HAP-1 (cell line): ENCODE measurements around the gene PITPNC1.
"Not testable (repeated sequence)": the region's sequence is repeated elsewhere in the genome, so short reads cannot be mapped to it uniquely, and the experiment has no call there.

Source experiments
- DNase-seq, 2 experiments: peaks; one replicate each; pipeline ENCODE4 v3.0.0-alpha.2; 2016 to 2020; ENCODE audit warnings: low spot score in 2 of 2
- H3K27me3 ChIP-seq: fragments of 250-450 bp; sonication (Bioruptor Pico); 2 replicates; pipeline ENCODE4 v1.5.1; 2020; ENCODE audit warnings: low read depth, mild to moderate bottlenecking, moderate library complexity
- H3K36me3 ChIP-seq: fragments of 250-450 bp; sonication (Bioruptor Pico); replicated peaks from 2 replicates; pipeline ENCODE4 v1.5.1; 2020; ENCODE audit warnings: mild to moderate bottlenecking
- H3K4me1 ChIP-seq: fragments of 250-450 bp; sonication (Bioruptor Pico); 2 replicates; pipeline ENCODE4 v1.5.1; 2020; ENCODE audit warnings: mild to moderate bottlenecking
- H3K4me3 ChIP-seq: fragments of 250-450 bp; sonication (Bioruptor Pico); 2 replicates; pipeline ENCODE4 v1.5.1; 2020; ENCODE audit warnings: mild to moderate bottlenecking, moderate library complexity
- H3K9me3 ChIP-seq: fragments of 250-450 bp; sonication (Bioruptor Pico); 2 replicates; pipeline ENCODE4 v1.5.1; 2020; ENCODE audit warnings: mild to moderate bottlenecking, moderate library complexity
- in situ Hi-C: fragments of 300-500 bp; cut with MboI; formaldehyde crosslinking; loops from 3 replicates; pipeline ENCODE4 v1.14.3; 2020; ENCODE audit warnings: low sequenced_read_pairs, inconsistent platforms, mixed read lengths

Gene PITPNC1

GRCh38 chr17:67700725-67701119 is 323.6 kb downstream of the PITPNC1 start:
- H3K27me3 ChIP-seq, result no peaks in the 10 kb centered on the region
- H3K4me3 ChIP-seq, result no peak overlapping the region
- H3K9me3 ChIP-seq, result no peaks in the 10 kb centered on the region
- no peaks in the 10 kb centered on the region for H3K36me3 ChIP-seq
- DNase-seq, result no peak
- peaks cover 28% of the 10 kb centered on the region for H3K4me1 ChIP-seq
- in situ Hi-C loops, result no loop called here

GRCh38 chr17:67702861-67703260 is 325.8 kb downstream of the PITPNC1 start:
- peaks cover 24% of the 10 kb centered on the region for H3K4me1 ChIP-seq
- H3K27me3 ChIP-seq, DNase-seq, H3K9me3 ChIP-seq, in situ Hi-C loops, H3K4me3 ChIP-seq, H3K36me3 ChIP-seq: not testable (repeated sequence)

- Histone ChIP-seq H3K27me3 (no peaks in the 10 kb centered on the region), H3K4me3 (no peak overlapping the region), H3K36me3 (no peaks in the 10 kb centered on the region), H3K4me1 (peaks cover 32% of the 10 kb centered on the region), H3K9me3 (no peaks in the 10 kb centered on the region)
- in situ Hi-C loops, result no loop called here
- DNase-seq, result peak; percentile 64 to 98
These were observed 330.4 kb downstream of the PITPNC1 start for GRCh38 chr17:67707442-67707841.

- in situ Hi-C loops, result no loop called here
- Histone ChIP-seq H3K4me3 (no peak overlapping the region), H3K4me1 (peaks cover 32% of the 10 kb centered on the region), H3K9me3 (no peaks in the 10 kb centered on the region), H3K27me3 (no peaks in the 10 kb centered on the region), H3K36me3 (no peaks in the 10 kb centered on the region)
- DNase-seq, result no peak
These were observed 331.3 kb downstream of the PITPNC1 start for GRCh38 chr17:67708378-67708777.

DNA sequence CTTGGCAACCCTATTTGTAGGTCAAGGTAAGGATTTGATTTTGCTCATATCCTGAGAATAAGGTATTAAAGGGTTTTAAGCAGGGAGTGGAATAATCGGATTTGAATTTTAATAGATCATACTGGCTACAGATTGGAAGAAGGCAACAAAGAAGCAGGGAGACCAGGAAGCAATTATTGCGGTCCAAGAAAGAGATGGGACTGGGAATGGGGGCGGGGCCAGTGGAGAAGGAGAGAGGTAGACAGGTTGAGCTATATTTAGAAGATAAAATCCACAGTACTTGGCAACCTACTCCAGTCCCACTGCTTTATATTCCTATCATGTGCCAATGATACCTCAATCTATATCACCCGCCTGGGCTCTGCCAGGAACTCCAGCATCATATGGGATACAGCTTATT is 334.8 kb downstream of the PITPNC1 start:
- H3K4me1 ChIP-seq, result peaks cover 29% of the 10 kb centered on the region
- no peaks in the 10 kb centered on the region for H3K27me3 ChIP-seq
- in situ Hi-C loops, result no loop called here
- H3K36me3 ChIP-seq, result no peaks in the 10 kb centered on the region
- no peak overlapping the region for H3K4me3 ChIP-seq
- H3K9me3 ChIP-seq, result no peaks in the 10 kb centered on the region
- DNase-seq, result peak in 1 of 2 experiments; percentile 36

GRCh38 chr17:67712375-67712774 is 335.3 kb downstream of the PITPNC1 start:
- in situ Hi-C loops, result no loop called here

GRCh38 chr17:67713169-67713568 is 336.1 kb downstream of the PITPNC1 start:
- peaks cover 23% of the 10 kb centered on the region for H3K4me1 ChIP-seq
- in situ Hi-C loops, result no loop called here
- no peak for DNase-seq
- H3K36me3 ChIP-seq, result no peaks in the 10 kb centered on the region
- no peak overlapping the region for H3K4me3 ChIP-seq
- no peaks in the 10 kb centered on the region for H3K9me3 ChIP-seq
- no peaks in the 10 kb centered on the region for H3K27me3 ChIP-seq

More at GRCh38 chr17:67712375-67712774, 335.3 kb downstream of the PITPNC1 start:
- Histone ChIP-seq H3K4me3 (no peak overlapping the region), H3K36me3 (no peaks in the 10 kb centered on the region), H3K9me3 (no peaks in the 10 kb centered on the region), H3K27me3 (no peaks in the 10 kb centered on the region), H3K4me1 (peaks cover 30% of the 10 kb centered on the region)
- DNase-seq, result no peak

- Histone ChIP-seq H3K27me3 (no peaks in the 10 kb centered on the region), H3K4me3 (no peak overlapping the region), H3K36me3 (peaks cover 12% of the 10 kb centered on the region), H3K4me1 (peaks cover 16% of the 10 kb centered on the region), H3K9me3 (no peaks in the 10 kb centered on the region)
- in situ Hi-C loops, result no loop called here
- DNase-seq, result no peak
These were observed 339.3 kb downstream of the PITPNC1 start for GRCh38 chr17:67716405-67716798.

GRCh38 chr17:67717192-67717623 is 340.1 kb downstream of the PITPNC1 start:
- in situ Hi-C loops, result no loop called here
- no peak for DNase-seq

GRCh38 chr17:67717624-67718324 is 340.7 kb downstream of the PITPNC1 start, which contains the start of gene NOL11:
TSS of gene NOL11 (plus strand) at chr17:67717936. CDS start at chr17:67717948, 12 bp downstream.
- in situ Hi-C loops, result no loop called here
- peaks cover 8% of the 10 kb centered on the region for H3K4me1 ChIP-seq
- H3K36me3 ChIP-seq, result peaks cover 25% of the 10 kb centered on the region
- H3K9me3 ChIP-seq, result no peaks in the 10 kb centered on the region
- DNase-seq, result peak; percentile 90 to 99
- peak within 1 kb of the TSS; percentile 91 for H3K4me3 ChIP-seq
- H3K27me3 ChIP-seq, result no peaks in the 10 kb centered on the region

More at GRCh38 chr17:67717192-67717623, 340.1 kb downstream of the PITPNC1 start:
- H3K4me3 ChIP-seq, result peak overlapping the region; percentile 91
- H3K36me3 ChIP-seq, result peaks cover 20% of the 10 kb centered on the region
- no peaks in the 10 kb centered on the region for H3K27me3 ChIP-seq
- no peaks in the 10 kb centered on the region for H3K9me3 ChIP-seq
- peaks cover 10% of the 10 kb centered on the region for H3K4me1 ChIP-seq

- peak overlapping the region; percentile 91 for H3K4me3 ChIP-seq
- peaks cover 8% of the 10 kb centered on the region for H3K4me1 ChIP-seq
- no peaks in the 10 kb centered on the region for H3K9me3 ChIP-seq
- in situ Hi-C loops, result no loop called here
- DNase-seq, result peak; percentile 49 to 56
- H3K36me3 ChIP-seq, result peaks cover 30% of the 10 kb centered on the region
- H3K27me3 ChIP-seq, result no peaks in the 10 kb centered on the region
These were observed 341.4 kb downstream of the PITPNC1 start for GRCh38 chr17:67718325-67718941.

- no peak for DNase-seq
- Histone ChIP-seq H3K36me3 (peaks cover 95% of the 10 kb centered on the region), H3K4me1 (no peaks in the 10 kb centered on the region), H3K9me3 (0 out of 2 replicates have a peak, but pooled peaks cover 4% of the 10 kb centered on the region), H3K4me3 (no peak overlapping the region), H3K27me3 (no peaks in the 10 kb centered on the region)
- in situ Hi-C loops, result no loop called here
These were observed 348.3 kb downstream of the PITPNC1 start for GRCh38 chr17:67725373-67725791.

DNA sequence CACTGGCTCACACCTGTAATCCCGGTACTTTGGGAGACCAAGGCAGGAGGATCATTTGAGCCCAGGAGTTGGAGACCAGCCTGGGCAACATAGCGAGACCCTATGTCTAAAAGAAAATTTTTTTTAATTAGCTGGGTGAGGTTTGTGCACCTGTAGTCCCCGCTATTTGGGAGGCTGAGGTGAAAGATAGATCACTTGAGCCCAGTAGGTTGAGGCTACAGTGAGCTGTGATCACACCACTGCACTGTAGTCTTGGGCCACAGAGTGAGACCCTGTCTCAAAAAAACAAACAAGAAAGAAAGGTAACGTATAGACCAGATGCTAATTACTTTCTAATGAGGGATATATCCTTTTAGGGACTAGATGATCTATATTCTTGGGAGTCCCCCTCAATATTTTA is 348.7 kb downstream of the PITPNC1 start:
- H3K9me3 ChIP-seq, result 0 out of 2 replicates have a peak, but pooled peaks cover 4% of the 10 kb centered on the region
- no peak for DNase-seq
- H3K4me3 ChIP-seq, result no peak overlapping the region
- H3K27me3 ChIP-seq, result no peaks in the 10 kb centered on the region
- H3K4me1 ChIP-seq, result no peaks in the 10 kb centered on the region
- H3K36me3 ChIP-seq, result peaks cover 95% of the 10 kb centered on the region
- in situ Hi-C loops, result no loop called here
